ENCODE measurements around the gene ANO10. TPM values are rescaled to one million over a fixed set of nuclear protein-coding genes. Genes with fewer than 3 reads are reported as not detected.
"Not testable (repeated sequence)": the region's sequence is repeated elsewhere in the genome, so short reads cannot be mapped to it uniquely, and the experiment has no call there.

The ANO10 gene
- total RNA-seq, 1 donor from 2014 or later = 39.1 TPM

- FAIRE-seq = no peak
- no peak for DNase-seq (ENCODE audit: low spot score in 2 of 2)
These were observed 7.4 kb upstream of the ANO10 start for GRCh38 chr3:43629257-43629656.

GRCh38 chr3:43627360-43627759 lies 5.5 kb upstream of the ANO10 start:
- FAIRE-seq = no peak
- no peak for DNase-seq (ENCODE audit: low spot score in 2 of 2)

- DNase-seq (ENCODE audit: low spot score in 2 of 2) = no peak
- no peak for FAIRE-seq
These were observed 3.0 kb upstream of the ANO10 start for GRCh38 chr3:43624619-43625305.

- FAIRE-seq (no peak), DNase-seq (ENCODE audit: low spot score in 2 of 2) (peak; percentile 13 to 22)
These were observed 768 bp downstream of the ANO10 start for GRCh38 chr3:43620831-43621655.

- FAIRE-seq (no peak), DNase-seq (ENCODE audit: low spot score in 2 of 2) (no peak)
These were observed 2.2 kb downstream of the ANO10 start for GRCh38 chr3:43619588-43619987.

GRCh38 chr3:43618142-43618541 lies 3.7 kb downstream of the ANO10 start:
- no peak for DNase-seq (ENCODE audit: low spot score in 2 of 2)
- no peak for FAIRE-seq

GRCh38 chr3:43616034-43616433 lies 5.8 kb downstream of the ANO10 start:
- DNase-seq (ENCODE audit: low spot score in 2 of 2) (no peak), FAIRE-seq (no peak)

GRCh38 chr3:43615133-43615532 lies 6.7 kb downstream of the ANO10 start:
- FAIRE-seq = no peak
- DNase-seq (ENCODE audit: low spot score in 2 of 2) = no peak

GRCh38 chr3:43613976-43614375 lies 7.8 kb downstream of the ANO10 start:
- DNase-seq (ENCODE audit: low spot score in 2 of 2) (no peak), FAIRE-seq (no peak)

- DNase-seq (ENCODE audit: low spot score in 2 of 2) = no peak
- no peak for FAIRE-seq
These were observed 9.4 kb downstream of the ANO10 start for GRCh38 chr3:43612419-43612818.

- DNase-seq (ENCODE audit: low spot score in 2 of 2) (no peak), FAIRE-seq (no peak)
These were observed 12.4 kb downstream of the ANO10 start for GRCh38 chr3:43609406-43609805.

- FAIRE-seq (no peak), DNase-seq (ENCODE audit: low spot score in 2 of 2) (no peak)
These were observed 13.1 kb downstream of the ANO10 start for GRCh38 chr3:43608751-43609150.

- no peak for FAIRE-seq
- no peak for DNase-seq (ENCODE audit: low spot score in 2 of 2)
These were observed 15.5 kb downstream of the ANO10 start for GRCh38 chr3:43606284-43606683.

- not testable (repeated sequence) for DNase-seq (ENCODE audit: low spot score in 2 of 2); FAIRE-seq
These were observed 21.9 kb downstream of the ANO10 start for GRCh38 chr3:43599959-43600358.

GRCh38 chr3:43597961-43598360 lies 23.9 kb downstream of the ANO10 start:
- DNase-seq (ENCODE audit: low spot score in 2 of 2) = no peak
- no peak for FAIRE-seq

- DNase-seq (ENCODE audit: low spot score in 2 of 2); FAIRE-seq: not testable (repeated sequence)
These were observed 25.6 kb downstream of the ANO10 start for GRCh38 chr3:43596178-43596577.

- not testable (repeated sequence) for DNase-seq (ENCODE audit: low spot score in 2 of 2); FAIRE-seq
These were observed 26.5 kb downstream of the ANO10 start for GRCh38 chr3:43595280-43595679.

- DNase-seq (ENCODE audit: low spot score in 2 of 2); FAIRE-seq: not testable (repeated sequence)
These were observed 28.2 kb downstream of the ANO10 start for GRCh38 chr3:43593588-43593987.

GRCh38 chr3:43591866-43592265 lies 29.9 kb downstream of the ANO10 start:
- not testable (repeated sequence) for DNase-seq (ENCODE audit: low spot score in 2 of 2); FAIRE-seq

GRCh38 chr3:43587303-43587702 lies 34.5 kb downstream of the ANO10 start:
- DNase-seq (ENCODE audit: low spot score in 2 of 2) (no peak), FAIRE-seq (no peak)

- FAIRE-seq = no peak
These were observed 37.6 kb downstream of the ANO10 start for GRCh38 chr3:43584043-43584826.

More at GRCh38 chr3:43584043-43584826, 37.6 kb downstream of the ANO10 start:
- no peak for DNase-seq (ENCODE audit: low spot score in 2 of 2)

Data from frontal cortex (tissue), 4 donors.